Cerebellar nuclear complex (tissue), 1 donor: ENCODE measurements around the gene HOXC12.

Experiments used
- DNase-seq, 2 experiments: peaks; one replicate each; lab custom pipeline; 2025; lab: John Stamatoyannopoulos, UW

Gene HOXC12

GRCh38 chr12:53972152-53972702, 17.5 kb downstream of the HOXC12 start:
- DNase-seq, result no peak

- DNase-seq, result no peak
These were observed 18.1 kb downstream of the HOXC12 start, which contains the start of gene HOXC11 for GRCh38 chr12:53972722-53973235. HOXC11 (plus strand) TSS chr12:53973126; CDS start chr12:53973242, 116 bp downstream.

- no peak for DNase-seq
These were observed 18.7 kb downstream of the HOXC12 start for GRCh38 chr12:53973236-53974042.

- no peak for DNase-seq
These were observed 19.7 kb downstream of the HOXC12 start, which contains the start of gene HOTAIR for GRCh38 chr12:53974084-53975063. HOTAIR (minus strand) TSS chr12:53974954.

- no peak for DNase-seq
These were observed 20.4 kb downstream of the HOXC12 start for GRCh38 chr12:53975064-53975471.

GRCh38 chr12:53975479-53976152, 20.9 kb downstream of the HOXC12 start:
- DNase-seq, result no peak

GRCh38 chr12:53976172-53976822, 21.6 kb downstream of the HOXC12 start:
- no peak for DNase-seq

GRCh38 chr12:53976823-53977595, 22.3 kb downstream of the HOXC12 start:
- no peak for DNase-seq

- no peak for DNase-seq
These were observed 23.1 kb downstream of the HOXC12 start for GRCh38 chr12:53977596-53978445.

GRCh38 chr12:53978477-53979356, 24.0 kb downstream of the HOXC12 start:
- DNase-seq, result no peak

- DNase-seq, result no peak
These were observed 25.6 kb downstream of the HOXC12 start for GRCh38 chr12:53980104-53980801.

GRCh38 chr12:53980802-53981496, 26.2 kb downstream of the HOXC12 start:
- no peak for DNase-seq

- no peak for DNase-seq
These were observed 27.2 kb downstream of the HOXC12 start for GRCh38 chr12:53981634-53982565.

- DNase-seq, result no peak
These were observed 28.2 kb downstream of the HOXC12 start for GRCh38 chr12:53982648-53983567.

GRCh38 chr12:53983568-53983949, 28.9 kb downstream of the HOXC12 start:
- no peak for DNase-seq
